Osteoblast (primary cell): ENCODE data around the gene AOPEP. TPM values are rescaled to one million over a fixed set of nuclear protein-coding genes. Genes with fewer than 3 reads are reported as not detected.
A peak's percentile ranks its signal among the peaks of the same experiment; 100 is the strongest.

Source experiments
- DNase-seq: peaks from one replicate; pipeline ENCODE4 v3.0.0; 2011; ENCODE audit warnings: low spot score, mixed read lengths; ENCODE audit not compliant: insufficient read length; ENCODE audit errors: missing footprints
- H2AFZ ChIP-seq: 2 replicates; pipeline ENCODE4 v1.6.0; 2011; ENCODE audit warnings: mild to moderate bottlenecking, low read length
- H3K27ac ChIP-seq: 2 replicates; pipeline ENCODE4 v1.5.1; 2011; ENCODE audit warnings: mild to moderate bottlenecking, low read depth, low read length, moderate library complexity
- H3K27me3 ChIP-seq: 2 replicates; pipeline ENCODE4 v1.6.0; 2012; ENCODE audit warnings: mild to moderate bottlenecking, control low read depth, inconsistent platforms, low read length, moderate library complexity; ENCODE audit not compliant: insufficient read depth
- H3K36me3 ChIP-seq: 2 replicates; pipeline ENCODE4 v1.5.1; 2011; ENCODE audit warnings: mild to moderate bottlenecking, low read length, control low read depth, moderate library complexity; ENCODE audit not compliant: insufficient read depth
- H3K4me1 ChIP-seq: 2 replicates; pipeline ENCODE4 v1.5.1; 2011; ENCODE audit warnings: mild to moderate bottlenecking, low read length, control low read depth, moderate library complexity; ENCODE audit not compliant: insufficient read depth
- H3K4me2 ChIP-seq: 2 replicates; pipeline ENCODE4 v1.6.0; 2011; ENCODE audit warnings: mild to moderate bottlenecking, low read length; ENCODE audit not compliant: insufficient read depth
- H3K4me3 ChIP-seq: fragments of 200-600 bp; sonication (generic); 3 replicates; pipeline ENCODE4 v1.5.1; 2012; ENCODE audit warnings: mild to moderate bottlenecking, low read length, inconsistent platforms; ENCODE audit not compliant: insufficient read depth
- H3K79me2 ChIP-seq: 2 replicates; pipeline ENCODE4 v1.6.0; 2012; ENCODE audit warnings: mild to moderate bottlenecking, low read length, control low read depth, inconsistent platforms; ENCODE audit not compliant: insufficient read depth
- H3K9me3 ChIP-seq: 2 replicates; pipeline ENCODE4 v1.5.1; 2011; ENCODE audit warnings: low read depth, low read length, control low read depth
- H4K20me1 ChIP-seq: 2 replicates; pipeline ENCODE4 v1.6.0; 2012; ENCODE audit warnings: mild to moderate bottlenecking, low read length, control low read depth; ENCODE audit not compliant: insufficient read depth
- CTCF ChIP-seq: IDR thresholded peaks from 2 replicates; pipeline ENCODE4 v1.5.1; 2011; ENCODE audit warnings: mild to moderate bottlenecking, low read depth, low read length, moderate library complexity; ENCODE audit errors: extremely low read depth
- total RNA-seq: library from RNA; depleted of rRNA; stranded (reverse); fragments of >200 nt; gene quantifications from 2 replicates; pipeline ENCODE4 v1.2.3, GENCODE V29; 2012

Gene AOPEP
- total RNA-seq, 1 donor: 131 TPM

- TF ChIP-seq CTCF: no peak
- peaks cover 52% of the 10 kb centered on the region for H3K4me1 ChIP-seq
- no peaks in the 10 kb centered on the region for H3K9me3 ChIP-seq
- DNase-seq: no peak
- H3K36me3 ChIP-seq: peaks cover 10% of the 10 kb centered on the region
- peak overlapping the region; percentile 97 for H3K27ac ChIP-seq
- H3K27me3 ChIP-seq: no peaks in the 10 kb centered on the region
- no peak overlapping the region for H2AFZ ChIP-seq
- peaks cover 34% of the 10 kb centered on the region for H3K79me2 ChIP-seq
- H3K4me3 ChIP-seq: peak overlapping the region; percentile 29
- H4K20me1 ChIP-seq: no peaks in the 10 kb centered on the region
- H3K4me2 ChIP-seq: peak overlapping the region; percentile 74
Measured at GRCh38 chr9:94921092-94921471, 194.6 kb downstream of the AOPEP start.

- Histone ChIP-seq H3K4me1 (peaks cover 52% of the 10 kb centered on the region), H3K4me3 (peak overlapping the region; percentile 29), H4K20me1 (no peaks in the 10 kb centered on the region), H3K36me3 (peaks cover 12% of the 10 kb centered on the region), H2AFZ (no peak overlapping the region), H3K9me3 (no peaks in the 10 kb centered on the region), H3K27me3 (no peaks in the 10 kb centered on the region), H3K27ac (peak overlapping the region; percentile 97), H3K4me2 (peak overlapping the region; percentile 74), H3K79me2 (peaks cover 39% of the 10 kb centered on the region)
- DNase-seq: no peak
- no peak for TF ChIP-seq CTCF
Measured at GRCh38 chr9:94921656-94922055, 195.2 kb downstream of the AOPEP start.

- peak overlapping the region; percentile 51 for H3K4me3 ChIP-seq
- peaks cover 17% of the 10 kb centered on the region for H3K36me3 ChIP-seq
- DNase-seq: peak; percentile 90
- H3K9me3 ChIP-seq: no peaks in the 10 kb centered on the region
- H3K27ac ChIP-seq: peak overlapping the region; percentile 97
- no peak for TF ChIP-seq CTCF
- H3K4me1 ChIP-seq: peaks cover 52% of the 10 kb centered on the region
- H3K79me2 ChIP-seq: peaks cover 37% of the 10 kb centered on the region
- H4K20me1 ChIP-seq: no peaks in the 10 kb centered on the region
- H2AFZ ChIP-seq: no peak overlapping the region
- H3K27me3 ChIP-seq: no peaks in the 10 kb centered on the region
- peak overlapping the region; percentile 74 for H3K4me2 ChIP-seq
Measured at GRCh38 chr9:94922098-94922607, 195.7 kb downstream of the AOPEP start.

GRCh38 chr9:94922691-94923107, 196.2 kb downstream of the AOPEP start:
- peak overlapping the region; percentile 97 for H3K27ac ChIP-seq
- DNase-seq: peak; percentile 92
- H3K4me1 ChIP-seq: peaks cover 52% of the 10 kb centered on the region
- H3K36me3 ChIP-seq: peaks cover 18% of the 10 kb centered on the region
- H3K27me3 ChIP-seq: no peaks in the 10 kb centered on the region
- peak overlapping the region; percentile 51 for H3K4me3 ChIP-seq
- no peak overlapping the region for H2AFZ ChIP-seq
- TF ChIP-seq CTCF: no peak
- peak overlapping the region; percentile 74 for H3K4me2 ChIP-seq
- no peaks in the 10 kb centered on the region for H3K9me3 ChIP-seq
- peaks cover 35% of the 10 kb centered on the region for H3K79me2 ChIP-seq
- H4K20me1 ChIP-seq: no peaks in the 10 kb centered on the region
